ENCODE measurements around the gene SYT15B.
"Not testable (repeated sequence)": the region's sequence is repeated elsewhere in the genome, so short reads cannot be mapped to it uniquely, and the experiment has no call there.

SYT15B gene

GRCh38 chr10:47763554-47764175, at the start of gene SYT15B:
SYT15B (minus strand) TSS chr10:47763592; CDS start chr10:47762640, 952 bp downstream.
- not testable (repeated sequence) for DNase-seq

- not testable (repeated sequence) for DNase-seq
These were observed 16.2 kb upstream of the SYT15B start for GRCh38 chr10:47779590-47779989.

GRCh38 chr10:47775361-47776231, 12.2 kb upstream of the SYT15B start:
- DNase-seq, result peak; percentile 66

- DNase-seq, result not testable (repeated sequence)
These were observed 7.4 kb upstream of the SYT15B start for GRCh38 chr10:47770745-47771144.

GRCh38 chr10:47768578-47769115, 5.3 kb upstream of the SYT15B start:
- DNase-seq, result peak; percentile 0

- DNase-seq, result peak; percentile 64
These were observed 4.7 kb upstream of the SYT15B start for GRCh38 chr10:47768085-47768484.

- not testable (repeated sequence) for DNase-seq
These were observed 3.8 kb upstream of the SYT15B start for GRCh38 chr10:47767236-47767635.

- not testable (repeated sequence) for DNase-seq
These were observed 1.8 kb upstream of the SYT15B start for GRCh38 chr10:47765232-47765631.

GRCh38 chr10:47762674-47763553, 478 bp downstream of the SYT15B start:
- peak; percentile 0 for DNase-seq

- DNase-seq, result not testable (repeated sequence)
These were observed 4.5 kb downstream of the SYT15B start for GRCh38 chr10:47758855-47759254.

- not testable (repeated sequence) for DNase-seq
These were observed 7.2 kb downstream of the SYT15B start for GRCh38 chr10:47756169-47756568.

GRCh38 chr10:47753871-47754270, 9.5 kb downstream of the SYT15B start:
- DNase-seq, result not testable (repeated sequence)

GRCh38 chr10:47753176-47753575, 10.2 kb downstream of the SYT15B start:
- not testable (repeated sequence) for DNase-seq

GRCh38 chr10:47751821-47752220, 11.6 kb downstream of the SYT15B start:
- DNase-seq, result not testable (repeated sequence)

GRCh38 chr10:47750360-47750759, 13.0 kb downstream of the SYT15B start:
- not testable (repeated sequence) for DNase-seq

GRCh38 chr10:47746780-47747376, 16.5 kb downstream of the SYT15B start:
- DNase-seq, result peak; percentile 1

- not testable (repeated sequence) for DNase-seq
These were observed 18.5 kb downstream of the SYT15B start for GRCh38 chr10:47744881-47745280.

- DNase-seq, result peak; percentile 18
These were observed 19.5 kb downstream of the SYT15B start for GRCh38 chr10:47743611-47744550.

GRCh38 chr10:47740868-47741267, 22.5 kb downstream of the SYT15B start:
- DNase-seq, result not testable (repeated sequence)

- DNase-seq, result not testable (repeated sequence)
These were observed 32.5 kb downstream of the SYT15B start for GRCh38 chr10:47730911-47731310.

- not testable (repeated sequence) for DNase-seq
These were observed 37.7 kb downstream of the SYT15B start for GRCh38 chr10:47725740-47726139.

Measured in EL (cell line).